Activated CD8-positive, alpha-beta memory T cell treated with anti-CD3 and anti-CD28 coated beads, Interleukin-2, amount 50 U/mL, for 1 hour (primary cell): ENCODE results near the gene TEAD4.

ENCODE experiments used
- DNase-seq: peaks from one replicate; pipeline ENCODE4 v3.0.0-alpha.2; 2020; ENCODE audit errors: extremely low read depth

The TEAD4 gene

GRCh38 chr12:2960996-2961616, 1.9 kb downstream of the TEAD4 start:
- DNase-seq: no peak

DNA sequence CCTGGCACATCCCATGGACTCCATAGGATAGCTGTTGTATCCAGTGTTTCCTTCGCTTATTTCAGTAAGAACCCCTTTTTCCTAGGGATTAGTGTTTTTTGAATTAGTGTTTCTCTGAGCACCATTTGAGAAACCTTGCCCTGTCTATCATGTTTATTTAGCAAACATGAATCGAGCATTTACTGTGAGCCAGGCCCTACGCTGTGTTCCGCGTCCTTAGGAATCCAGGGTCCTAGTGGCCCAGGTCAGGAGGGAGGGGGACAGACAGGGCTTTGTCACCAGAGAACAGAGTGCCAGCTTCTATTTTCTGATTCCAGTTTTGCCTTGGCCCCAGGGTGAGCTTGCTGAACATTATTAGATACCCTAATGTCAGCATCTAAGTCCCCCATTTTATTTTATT, 2.5 kb downstream of the TEAD4 start:
- no peak for DNase-seq

DNA sequence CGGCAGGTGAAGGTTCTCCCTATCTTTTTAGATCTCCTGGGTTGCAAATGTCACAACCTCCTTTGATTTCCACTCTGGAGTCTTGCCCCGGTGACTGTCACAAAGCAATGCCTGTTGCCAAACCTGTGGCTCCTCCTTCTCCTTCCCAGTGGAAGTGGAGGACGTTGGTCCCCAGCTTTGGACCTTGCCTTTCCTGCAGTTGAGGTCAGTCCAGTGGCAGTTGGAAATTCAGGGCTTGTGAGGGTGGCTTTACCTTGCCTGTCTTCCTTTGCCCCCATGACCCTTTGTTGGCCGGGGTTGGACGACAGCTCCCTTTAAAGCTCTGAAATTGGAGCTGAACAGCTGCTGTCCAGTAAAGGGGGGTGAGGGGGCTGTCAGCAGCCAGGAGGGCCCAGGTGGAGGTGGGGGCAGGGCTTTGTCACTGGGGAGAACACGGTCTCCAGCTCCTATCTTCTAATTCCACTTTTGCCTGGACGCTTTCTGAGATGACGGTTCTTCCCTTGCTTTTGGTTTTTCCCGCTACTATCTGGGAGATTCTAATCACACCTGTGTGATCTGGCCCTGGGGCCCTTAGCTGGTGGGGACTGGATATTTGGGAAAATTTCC, 4.1 kb downstream of the TEAD4 start:
- no peak for DNase-seq

- DNase-seq: no peak
Observed at GRCh38 chr12:2963760-2964292, 4.6 kb downstream of the TEAD4 start.

DNA sequence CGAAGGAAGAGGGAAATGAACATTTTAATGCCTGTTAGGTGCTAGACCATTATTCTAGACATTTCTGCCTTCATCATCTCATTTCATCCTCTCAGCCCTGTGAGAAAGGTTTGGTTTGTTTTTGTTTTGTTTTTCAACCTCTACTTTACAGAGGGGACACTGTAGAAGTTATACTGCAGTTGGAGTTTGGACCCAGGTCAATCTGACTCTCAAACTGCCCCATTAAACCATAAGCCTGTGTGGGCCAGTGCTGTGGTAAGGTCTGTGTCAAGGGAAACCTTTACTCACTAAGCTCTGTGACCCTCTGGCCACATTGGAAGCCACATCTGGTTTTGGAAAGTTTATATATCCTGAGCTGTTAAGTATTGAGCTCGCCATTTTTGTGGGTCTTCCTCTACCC, 8.5 kb downstream of the TEAD4 start:
- DNase-seq: no peak

DNA sequence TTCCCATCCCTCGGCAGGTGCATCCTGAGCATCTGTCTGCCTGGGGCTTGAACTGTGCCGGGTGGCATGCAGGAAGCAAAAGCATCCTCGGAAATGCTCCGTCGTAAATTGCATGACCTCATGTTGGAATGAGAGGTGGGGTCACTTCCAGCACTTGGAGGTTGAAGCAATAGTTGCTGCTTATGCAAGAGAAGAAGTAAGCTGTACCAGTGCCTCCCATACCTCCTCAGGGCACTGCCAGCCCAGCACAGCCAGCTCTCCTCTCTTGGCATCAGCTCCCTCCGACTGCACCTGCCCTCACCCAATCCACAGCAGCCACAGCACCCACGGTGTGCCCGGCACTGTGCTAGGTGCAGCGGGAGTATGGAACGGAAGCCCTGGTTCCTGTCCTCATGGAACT, 11.5 kb downstream of the TEAD4 start:
- no peak for DNase-seq

DNA sequence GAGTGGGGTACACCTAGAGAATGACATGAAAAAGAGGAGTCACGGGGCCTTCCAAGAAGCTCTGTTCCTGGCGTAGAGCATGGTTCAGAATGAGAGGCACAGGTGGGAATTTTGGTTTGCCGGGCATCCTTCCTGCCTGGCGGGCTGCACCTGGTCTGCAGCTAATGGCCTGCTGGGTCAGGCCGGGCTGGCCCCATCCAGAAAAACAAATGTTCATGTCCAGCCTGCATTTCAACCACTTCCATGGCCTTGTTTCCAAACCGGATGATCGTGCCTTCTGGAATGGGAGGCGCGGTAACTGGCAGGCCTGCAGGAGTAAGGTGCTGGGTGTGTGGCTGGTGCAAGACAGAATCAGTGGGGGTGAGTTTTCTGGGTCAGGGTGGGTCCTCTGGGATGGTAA, 14.4 kb downstream of the TEAD4 start:
- DNase-seq: no peak

DNA sequence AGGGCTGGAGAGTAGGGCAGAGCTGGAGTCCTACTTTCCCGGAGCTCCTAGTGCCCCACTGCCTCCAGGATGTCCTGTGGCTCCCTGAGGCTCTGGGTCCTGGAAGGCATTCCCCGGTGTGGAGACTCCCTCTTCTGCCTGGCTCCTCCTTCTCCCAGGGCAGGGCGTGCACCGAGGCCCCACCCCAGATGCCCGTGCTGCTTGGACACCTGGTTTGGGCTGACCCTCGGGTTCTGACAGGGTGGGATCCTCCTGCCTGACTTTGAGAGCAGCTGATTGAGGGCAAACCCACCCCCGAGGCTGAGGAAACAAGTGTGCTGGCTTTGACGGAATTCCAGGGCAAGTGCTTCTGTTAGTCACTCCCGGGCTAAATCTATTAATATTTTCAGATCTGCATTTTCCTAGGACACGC, 15.4 kb downstream of the TEAD4 start:
- no peak for DNase-seq

- DNase-seq: no peak
Observed at GRCh38 chr12:2976581-2976996, 17.4 kb downstream of the TEAD4 start.

DNA sequence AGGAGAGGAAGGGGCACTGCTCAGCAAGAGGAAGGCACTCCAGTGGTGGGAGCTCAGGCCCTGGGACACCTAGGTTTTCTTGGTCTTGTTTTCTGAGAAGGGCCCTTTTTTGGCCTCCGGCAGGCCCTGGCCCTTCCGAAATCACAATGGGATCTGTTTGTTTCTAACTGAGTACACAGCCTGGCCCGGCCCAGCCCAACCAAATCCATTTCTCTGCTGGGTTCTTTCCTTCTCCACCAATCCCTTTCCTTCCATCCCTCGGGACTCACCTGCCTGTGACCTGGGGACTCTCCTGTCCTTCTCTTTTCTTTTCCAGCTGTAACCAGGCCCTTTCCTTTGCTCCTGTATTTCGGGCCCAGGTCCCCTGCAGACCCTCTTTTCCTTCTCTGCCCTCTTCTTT, 18.6 kb downstream of the TEAD4 start:
- DNase-seq: no peak

GRCh38 chr12:2979806-2980205, 20.6 kb downstream of the TEAD4 start:
- DNase-seq: no peak

GRCh38 chr12:2980630-2981029, 21.4 kb downstream of the TEAD4 start:
- no peak for DNase-seq

- DNase-seq: no peak
Observed at GRCh38 chr12:2982361-2982760, 23.2 kb downstream of the TEAD4 start.

- DNase-seq: no peak
Observed at GRCh38 chr12:2984249-2984648, 25.1 kb downstream of the TEAD4 start.

DNA sequence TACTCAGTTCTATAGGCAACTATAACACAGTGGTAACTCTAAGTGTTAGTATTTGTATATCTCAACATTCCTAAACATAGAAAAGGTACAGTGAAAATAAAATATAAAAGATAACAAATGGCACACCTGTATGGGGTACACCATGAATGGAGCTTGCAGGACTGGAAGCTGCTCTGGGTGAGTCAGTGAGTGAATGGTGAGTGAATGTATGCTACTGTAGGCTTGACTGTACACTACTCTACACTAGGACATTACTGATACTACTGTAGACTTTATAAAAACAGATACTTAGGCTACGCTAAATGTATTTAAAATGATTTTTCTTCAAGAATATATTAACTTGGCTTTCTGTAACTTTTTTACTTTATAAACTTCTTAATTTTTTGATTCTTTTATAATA, 25.5 kb downstream of the TEAD4 start:
- DNase-seq: no peak

GRCh38 chr12:2986876-2987275, 27.7 kb downstream of the TEAD4 start:
- DNase-seq: no peak

GRCh38 chr12:2988494-2988893, 29.3 kb downstream of the TEAD4 start:
- no peak for DNase-seq

GRCh38 chr12:2992724-2993123, 33.5 kb downstream of the TEAD4 start:
- no peak for DNase-seq

DNA sequence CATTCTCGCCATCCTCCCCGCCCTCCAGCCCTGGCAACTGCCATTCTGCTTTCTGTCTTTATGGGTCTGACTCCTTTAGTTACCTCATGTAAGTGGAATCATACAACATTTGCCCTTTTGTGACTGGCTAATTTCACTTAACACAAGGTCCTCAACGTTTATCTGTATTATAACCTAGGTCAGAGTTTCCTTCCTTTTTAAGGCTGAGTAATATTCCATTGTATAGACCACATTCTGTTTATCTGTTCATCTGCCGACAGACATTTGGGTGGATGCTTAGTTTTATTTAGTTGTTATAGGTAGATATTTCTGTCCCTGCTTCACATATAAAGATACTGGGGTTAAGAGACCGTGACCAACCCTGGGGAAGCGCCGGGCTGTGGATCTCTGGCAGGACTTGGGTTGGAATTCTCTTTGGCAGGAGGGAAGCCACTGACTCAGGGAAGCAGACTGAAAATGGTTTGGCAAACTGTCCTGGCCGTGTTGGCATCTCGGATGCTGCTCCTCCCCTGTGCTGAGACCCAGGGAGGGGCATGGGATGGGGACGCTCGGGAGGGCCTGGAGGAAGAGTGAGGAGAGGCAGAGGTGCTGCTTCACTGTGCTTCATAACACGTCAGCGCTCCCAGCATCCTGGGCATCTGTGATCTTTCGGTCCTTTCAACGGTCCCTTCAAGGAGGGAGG, 38.9 kb downstream of the TEAD4 start:
- no peak for DNase-seq

DNA sequence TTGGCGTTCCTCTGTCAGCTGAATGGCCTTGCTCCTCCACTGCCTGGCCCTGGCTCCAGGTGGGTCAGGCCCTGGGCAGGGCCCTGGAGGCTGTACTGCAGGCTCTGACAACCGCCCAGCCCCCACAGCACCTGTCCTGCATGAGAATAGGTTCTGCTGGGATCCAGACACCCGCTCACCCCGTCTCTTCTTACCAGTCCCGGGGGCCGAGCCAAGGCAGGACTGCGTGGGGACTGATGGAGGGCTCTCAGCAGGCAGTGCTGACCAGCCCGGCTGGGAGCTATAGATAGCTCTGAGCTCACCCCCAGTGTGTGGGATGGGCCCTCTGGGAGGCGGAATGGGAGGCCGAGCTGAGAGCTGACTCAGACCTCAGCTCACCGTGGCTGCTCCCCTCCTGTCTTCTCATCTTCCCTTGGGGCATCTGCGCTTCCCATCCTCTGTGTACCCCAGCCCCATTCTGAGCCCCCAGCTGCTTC, 39.6 kb downstream of the TEAD4 start:
- DNase-seq: no peak

- DNase-seq: no peak
Observed at GRCh38 chr12:2999265-2999841, 40.2 kb downstream of the TEAD4 start.

DNA sequence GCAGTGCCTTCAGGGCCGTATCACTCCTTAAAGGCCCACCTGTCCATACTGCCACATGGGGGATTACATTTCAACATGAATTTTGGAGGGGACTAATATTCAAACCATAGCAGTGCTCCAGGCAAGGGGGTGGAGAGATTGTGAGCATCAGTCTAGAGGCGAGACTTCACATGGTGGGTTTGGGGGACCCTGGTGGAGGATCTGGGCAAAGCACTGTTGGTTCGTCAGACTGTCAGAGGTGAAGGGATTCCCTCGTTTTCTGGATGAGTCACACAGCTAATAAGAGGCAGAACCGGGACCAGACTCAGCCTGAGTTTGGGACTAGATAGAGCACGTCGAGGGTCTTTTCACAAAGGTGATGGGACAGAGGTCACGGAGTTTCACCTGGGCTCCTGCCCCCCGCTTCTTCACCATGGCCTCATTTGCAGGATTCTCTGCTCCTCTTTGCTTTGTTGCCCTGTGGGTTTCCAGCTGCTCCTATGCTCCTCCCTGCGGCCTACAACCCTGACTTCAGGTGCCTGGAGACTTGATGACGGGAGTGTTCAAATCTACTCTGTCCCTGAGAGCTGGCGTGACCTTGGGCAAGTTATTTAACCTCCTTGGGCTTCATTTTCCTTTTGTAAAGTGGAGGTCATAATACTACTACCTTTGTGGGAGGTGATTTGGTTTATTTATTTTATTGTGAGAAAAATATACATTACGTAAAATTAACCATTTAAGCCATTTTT, 41.5 kb downstream of the TEAD4 start:
- no peak for DNase-seq
